HL-60/S4 treated with phorbol 12-myristate 13-acetate at 8.2 ng/mL for 4 days and 3 days (cell line): Measurements from ENCODE around the gene PPM1H.

Experiments used
- in situ Hi-C: fragments of 300-500 bp; cut with MboI; formaldehyde crosslinking; loops from 2 replicates; pipeline ENCODE4 v1.15.0; 2022; ENCODE audit warnings: low sequenced_read_pairs

PPM1H gene

GRCh38 chr12:62629971-62630739 is 304.8 kb downstream of the PPM1H start:
- in situ Hi-C loops, result no loop called here

- in situ Hi-C loops, result no loop called here
Observed at GRCh38 chr12:62629413-62629812, 305.5 kb downstream of the PPM1H start.

GRCh38 chr12:62627181-62627580 is 307.8 kb downstream of the PPM1H start:
- in situ Hi-C loops, result no loop called here

- in situ Hi-C loops, result no loop called here
Observed at GRCh38 chr12:62625228-62625627, 309.7 kb downstream of the PPM1H start.

GRCh38 chr12:62622177-62622576 is 312.8 kb downstream of the PPM1H start:
- in situ Hi-C loops, result no loop called here

GRCh38 chr12:62621101-62621638 is 313.8 kb downstream of the PPM1H start:
- in situ Hi-C loops, result no loop called here

- in situ Hi-C loops, result no loop called here
Observed at GRCh38 chr12:62618930-62619329, 316.0 kb downstream of the PPM1H start.

GRCh38 chr12:62618319-62618718 is 316.6 kb downstream of the PPM1H start:
- in situ Hi-C loops, result no loop called here

- in situ Hi-C loops, result no loop called here
Observed at GRCh38 chr12:62613081-62613480, 321.9 kb downstream of the PPM1H start.

GRCh38 chr12:62606654-62607053 is 328.3 kb downstream of the PPM1H start:
- in situ Hi-C loops, result no loop called here

GRCh38 chr12:62605981-62606380 is 329.0 kb downstream of the PPM1H start:
- in situ Hi-C loops, result no loop called here

- in situ Hi-C loops, result no loop called here
Observed at GRCh38 chr12:62604871-62605270, 330.1 kb downstream of the PPM1H start.

- in situ Hi-C loops, result no loop called here
Observed at GRCh38 chr12:62604373-62604772, 330.6 kb downstream of the PPM1H start.

- in situ Hi-C loops, result no loop called here
Observed at GRCh38 chr12:62603811-62604098, 331.2 kb downstream of the PPM1H start.

- in situ Hi-C loops, result no loop called here
Observed at GRCh38 chr12:62603061-62603810, 331.7 kb downstream of the PPM1H start.

- in situ Hi-C loops, result no loop called here
Observed at GRCh38 chr12:62602255-62603060, 332.5 kb downstream of the PPM1H start.

GRCh38 chr12:62601765-62602164 is 333.2 kb downstream of the PPM1H start:
- in situ Hi-C loops, result no loop called here

- in situ Hi-C loops, result no loop called here
Observed at GRCh38 chr12:62599854-62600437, 335.0 kb downstream of the PPM1H start.

GRCh38 chr12:62598846-62599245 is 336.1 kb downstream of the PPM1H start:
- in situ Hi-C loops, result no loop called here

GRCh38 chr12:62597253-62597652 is 337.7 kb downstream of the PPM1H start:
- in situ Hi-C loops, result no loop called here
